Stimulated activated CD4-positive, alpha-beta T cell treated with anti-CD3 and anti-CD28 coated beads, Interleukin-1b, Interleukin-23, amount 100 ng/mL, for 4 hours (primary cell): ENCODE results near the gene GPR62.
"Not testable (repeated sequence)": the region's sequence is repeated elsewhere in the genome, so short reads cannot be mapped to it uniquely, and the experiment has no call there.

Experiments used
- DNase-seq, 2 donors: peaks; one replicate each; pipeline ENCODE4 v3.0.0-alpha.2; 2020; ENCODE audit warnings: low read depth in 2 of 2

GPR62 gene, protein sequence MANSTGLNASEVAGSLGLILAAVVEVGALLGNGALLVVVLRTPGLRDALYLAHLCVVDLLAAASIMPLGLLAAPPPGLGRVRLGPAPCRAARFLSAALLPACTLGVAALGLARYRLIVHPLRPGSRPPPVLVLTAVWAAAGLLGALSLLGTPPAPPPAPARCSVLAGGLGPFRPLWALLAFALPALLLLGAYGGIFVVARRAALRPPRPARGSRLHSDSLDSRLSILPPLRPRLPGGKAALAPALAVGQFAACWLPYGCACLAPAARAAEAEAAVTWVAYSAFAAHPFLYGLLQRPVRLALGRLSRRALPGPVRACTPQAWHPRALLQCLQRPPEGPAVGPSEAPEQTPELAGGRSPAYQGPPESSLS

DNA sequence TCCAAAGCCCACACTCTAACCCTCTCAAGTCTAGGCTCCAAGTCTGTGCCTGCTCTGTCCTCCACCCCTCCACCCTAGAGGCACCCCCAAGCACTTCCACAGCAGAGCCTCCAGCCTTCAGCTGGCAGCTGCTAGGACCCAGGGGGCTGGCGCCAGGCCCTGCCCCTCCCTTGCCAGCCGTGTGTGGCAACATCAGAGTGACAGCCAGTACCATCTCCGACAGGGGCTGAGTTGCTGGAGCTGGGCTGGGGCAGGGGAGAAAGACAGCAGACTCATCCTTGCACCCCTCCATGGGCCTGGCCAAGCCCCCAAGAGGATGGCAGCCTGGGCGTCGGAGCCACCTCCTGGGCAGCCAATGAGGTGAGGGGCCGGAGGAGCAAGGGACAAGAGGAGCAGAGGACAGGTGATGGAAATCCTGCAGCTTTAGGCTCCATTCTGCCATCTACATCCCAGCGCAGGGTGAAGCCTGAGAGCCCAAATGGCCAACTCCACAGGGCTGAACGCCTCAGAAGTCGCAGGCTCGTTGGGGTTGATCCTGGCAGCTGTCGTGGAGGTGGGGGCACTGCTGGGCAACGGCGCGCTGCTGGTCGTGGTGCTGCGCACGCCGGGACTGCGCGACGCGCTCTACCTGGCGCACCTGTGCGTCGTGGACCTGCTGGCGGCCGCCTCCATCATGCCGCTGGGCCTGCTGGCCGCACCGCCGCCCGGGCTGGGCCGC is at the start of gene GPR62:
Gene GPR62 (plus strand): TSS at position 207 of the 718 bp plus-strand sequence. CDS start 272 bp downstream, at position 479.
- no peak for DNase-seq

DNA sequence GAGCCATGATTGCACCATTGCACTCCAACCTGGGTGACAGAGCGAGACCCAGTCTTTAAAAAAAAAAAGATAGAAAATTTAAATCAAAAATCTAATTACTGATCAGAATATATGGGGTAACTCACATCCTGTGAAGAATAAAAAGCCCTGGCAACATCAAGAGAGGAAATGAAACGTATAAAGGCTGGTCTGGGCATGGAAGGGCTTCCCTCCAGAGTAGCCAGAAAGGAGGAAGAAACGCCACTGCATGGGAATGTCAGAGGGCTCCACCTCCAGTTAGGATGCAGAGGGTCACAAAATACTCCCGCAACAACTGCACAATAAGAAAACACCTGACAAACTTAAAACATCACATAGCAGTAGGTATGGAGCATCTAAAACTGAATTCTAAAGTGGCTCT is 47.2 kb upstream of the GPR62 start:
- DNase-seq, result no peak

DNA sequence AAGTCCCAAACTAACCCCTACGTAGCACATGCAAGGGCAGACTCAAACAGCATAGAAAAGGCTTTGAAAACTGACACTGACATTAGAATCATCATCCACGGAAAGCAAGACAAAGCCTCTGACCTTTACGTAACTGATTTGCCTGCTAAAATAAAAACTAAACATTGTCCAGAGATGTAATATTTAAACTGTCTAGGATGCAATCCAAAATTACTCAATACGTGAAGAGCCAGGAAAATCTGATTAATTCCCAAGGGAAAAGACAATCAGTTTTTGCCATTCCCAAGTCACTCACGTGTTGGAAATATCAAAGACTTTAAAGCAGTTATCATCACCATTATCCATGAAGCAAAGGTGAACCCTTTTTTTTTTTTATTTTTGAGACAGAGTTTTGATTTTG is 38.8 kb upstream of the GPR62 start:
- no peak for DNase-seq

DNA sequence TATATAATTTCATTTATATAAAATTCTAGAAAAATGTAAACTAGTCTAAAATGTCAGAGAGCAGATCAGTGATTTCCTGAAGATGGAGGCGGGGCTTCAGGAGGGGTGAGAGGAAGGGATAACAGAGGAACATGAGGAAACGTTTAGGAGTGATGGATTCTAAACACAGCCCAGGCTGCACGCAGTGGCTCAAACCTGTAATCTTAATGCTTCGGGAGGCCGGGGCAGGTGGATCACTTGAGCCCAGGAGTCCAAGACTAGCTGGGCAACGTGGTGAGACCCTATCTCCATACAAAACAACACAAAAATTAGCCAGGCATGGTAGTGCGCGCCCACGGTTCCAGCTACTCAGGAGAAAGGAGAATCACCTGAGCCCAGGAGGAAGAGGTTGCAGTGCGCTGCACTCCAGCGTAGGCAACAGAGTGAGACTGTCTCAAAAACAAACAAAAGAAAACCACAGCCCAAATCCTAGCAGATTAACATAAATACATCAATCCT is 34.1 kb upstream of the GPR62 start:
- no peak for DNase-seq

DNA sequence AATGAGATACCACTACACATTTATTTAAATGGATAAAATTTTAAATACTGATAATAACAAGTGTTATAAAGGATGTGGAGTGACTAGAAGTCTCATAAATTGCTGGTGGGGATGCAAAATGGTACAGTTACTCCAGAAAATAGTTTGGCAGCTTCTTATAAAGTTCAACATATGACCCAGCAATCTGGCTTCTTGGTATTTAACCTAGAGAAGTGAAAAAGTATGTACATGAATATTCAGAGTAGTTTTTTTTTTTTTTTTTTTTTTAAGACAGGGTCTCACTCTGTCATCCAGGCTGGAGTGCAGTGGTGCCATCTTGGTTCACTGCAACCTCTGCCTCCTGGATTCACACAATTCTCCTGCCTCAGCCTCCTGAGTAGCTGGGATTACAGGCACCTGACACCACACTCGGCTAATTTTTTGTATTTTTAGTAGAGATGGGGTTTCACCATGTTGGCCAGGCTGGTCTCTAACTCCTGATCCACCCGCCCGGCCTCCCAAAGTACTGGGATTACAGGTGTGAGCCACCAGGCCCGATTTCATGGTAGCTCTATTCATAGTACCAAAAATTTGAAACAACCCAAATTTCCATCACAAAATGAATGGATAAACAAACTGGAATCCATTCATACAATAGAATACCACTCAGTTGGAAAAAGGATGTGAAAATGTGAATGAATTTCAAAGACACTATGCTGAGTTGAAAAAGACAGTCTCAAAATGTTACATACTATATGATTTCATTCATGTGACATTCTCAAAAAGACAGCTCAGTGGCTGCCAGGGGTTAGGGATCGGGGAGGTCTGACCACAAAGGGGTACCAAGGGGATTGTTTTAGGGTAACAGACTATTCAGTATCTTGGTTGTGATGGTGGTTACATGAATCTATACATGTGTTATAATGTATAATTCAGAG is 27.9 kb upstream of the GPR62 start:
- no peak for DNase-seq

DNA sequence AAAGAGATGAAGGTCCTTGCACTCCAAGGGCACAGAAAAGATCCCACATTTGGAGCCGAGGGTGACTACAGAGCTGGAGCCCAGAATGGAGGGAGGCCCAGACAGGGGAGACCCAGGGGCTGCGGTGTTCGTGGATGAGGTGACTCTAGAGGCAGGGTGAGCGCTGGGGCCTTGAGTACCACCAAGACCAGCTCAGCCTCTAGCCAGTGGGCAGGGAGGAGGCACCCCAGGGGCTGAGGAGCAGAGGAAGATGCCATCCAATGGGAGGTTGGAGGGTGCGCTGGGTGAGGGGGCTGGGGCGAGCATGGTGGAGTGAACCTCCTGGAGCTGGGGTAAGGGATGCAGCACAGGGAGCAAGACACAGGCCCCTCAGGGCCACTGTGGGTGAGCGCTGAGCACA is 26.7 kb upstream of the GPR62 start:
- DNase-seq, result no peak

DNA sequence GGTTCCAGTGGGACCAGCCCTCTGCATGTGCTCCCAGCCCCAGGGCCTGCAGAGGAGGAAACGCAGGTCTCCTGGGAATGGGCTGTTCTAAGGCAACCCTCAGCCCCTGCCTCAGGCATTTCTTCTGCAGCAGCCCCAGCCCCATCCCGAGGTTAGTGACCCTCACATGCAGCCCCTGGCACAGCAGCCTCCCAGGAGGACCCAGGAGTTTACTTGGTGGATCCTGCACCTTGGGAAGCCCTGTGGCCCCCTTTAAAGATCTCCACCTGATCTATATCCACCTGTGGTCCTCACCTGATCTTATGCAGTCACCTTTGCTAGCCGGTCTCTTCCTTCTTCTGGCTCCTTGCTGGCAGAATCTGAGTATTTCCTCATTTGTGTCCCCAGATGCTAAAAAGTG is 26.2 kb upstream of the GPR62 start:
- DNase-seq, result not testable (repeated sequence)

DNA sequence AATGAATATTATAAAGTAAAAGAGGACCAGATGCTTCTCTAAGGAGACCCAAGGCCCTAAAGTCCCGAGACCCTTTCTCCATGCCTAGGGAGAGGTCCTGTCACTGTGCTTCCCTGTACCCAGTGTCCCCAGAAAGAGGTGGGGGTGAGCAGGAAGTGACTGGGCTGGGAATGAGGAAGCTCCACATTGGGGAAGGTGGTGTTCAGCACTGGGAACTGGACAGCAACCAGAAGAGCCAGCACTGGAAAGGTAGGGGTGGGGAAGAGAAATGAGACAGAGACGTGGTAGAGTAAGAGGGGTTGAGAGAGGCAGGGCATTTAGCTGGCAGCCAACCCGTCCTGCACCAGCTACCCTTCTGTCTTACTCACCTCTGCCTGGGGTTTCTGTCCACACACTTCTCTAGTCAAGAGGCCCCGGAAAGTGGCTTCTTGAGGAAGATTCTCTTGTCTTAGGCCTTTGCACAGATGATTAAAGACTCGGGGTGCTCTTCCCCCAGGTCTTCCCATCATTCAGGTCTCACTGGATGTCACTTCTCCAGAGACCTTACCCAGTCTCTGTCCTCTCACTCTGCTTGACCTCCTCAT is 25.7 kb upstream of the GPR62 start:
- DNase-seq, result no peak

DNA sequence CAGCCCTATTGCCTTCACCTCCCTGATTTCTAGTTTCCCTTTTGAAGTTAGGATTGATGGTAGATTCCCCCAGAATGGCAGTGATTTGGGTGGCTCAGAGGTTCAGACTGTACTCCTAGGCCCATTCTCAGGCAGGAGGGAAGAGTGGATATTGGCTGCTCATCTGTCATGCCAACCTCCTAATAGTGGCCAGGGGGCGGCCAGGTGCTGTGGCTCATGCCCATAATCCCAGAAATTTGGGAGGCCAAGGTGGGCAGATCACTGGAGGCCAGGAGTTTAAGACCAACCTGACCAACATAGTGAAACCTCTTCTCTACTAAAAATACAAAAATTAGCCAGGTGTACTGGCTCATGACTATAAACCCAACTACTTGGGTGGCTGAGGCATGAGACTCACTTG is 24.7 kb upstream of the GPR62 start:
- DNase-seq, result no peak

DNA sequence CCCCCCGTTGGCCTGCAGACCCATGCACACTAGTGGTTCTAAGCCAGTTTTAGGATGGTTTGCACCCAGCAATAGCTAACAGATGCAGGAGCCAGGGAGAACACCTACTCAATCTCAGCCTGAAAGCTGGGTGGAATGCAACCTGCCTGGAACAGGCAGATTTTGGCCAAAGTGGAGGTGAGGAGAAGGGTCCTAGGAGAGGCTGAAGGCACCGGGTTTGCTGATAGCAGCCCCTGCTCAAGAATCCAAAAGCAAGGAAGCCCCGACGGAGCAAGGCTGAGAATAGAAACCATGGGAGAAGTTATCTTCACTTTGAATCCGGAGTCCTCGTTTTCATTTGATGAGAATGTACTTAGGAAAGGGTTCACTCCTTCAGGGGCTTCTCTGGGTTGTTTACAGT is 23.4 kb upstream of the GPR62 start:
- no peak for DNase-seq

DNA sequence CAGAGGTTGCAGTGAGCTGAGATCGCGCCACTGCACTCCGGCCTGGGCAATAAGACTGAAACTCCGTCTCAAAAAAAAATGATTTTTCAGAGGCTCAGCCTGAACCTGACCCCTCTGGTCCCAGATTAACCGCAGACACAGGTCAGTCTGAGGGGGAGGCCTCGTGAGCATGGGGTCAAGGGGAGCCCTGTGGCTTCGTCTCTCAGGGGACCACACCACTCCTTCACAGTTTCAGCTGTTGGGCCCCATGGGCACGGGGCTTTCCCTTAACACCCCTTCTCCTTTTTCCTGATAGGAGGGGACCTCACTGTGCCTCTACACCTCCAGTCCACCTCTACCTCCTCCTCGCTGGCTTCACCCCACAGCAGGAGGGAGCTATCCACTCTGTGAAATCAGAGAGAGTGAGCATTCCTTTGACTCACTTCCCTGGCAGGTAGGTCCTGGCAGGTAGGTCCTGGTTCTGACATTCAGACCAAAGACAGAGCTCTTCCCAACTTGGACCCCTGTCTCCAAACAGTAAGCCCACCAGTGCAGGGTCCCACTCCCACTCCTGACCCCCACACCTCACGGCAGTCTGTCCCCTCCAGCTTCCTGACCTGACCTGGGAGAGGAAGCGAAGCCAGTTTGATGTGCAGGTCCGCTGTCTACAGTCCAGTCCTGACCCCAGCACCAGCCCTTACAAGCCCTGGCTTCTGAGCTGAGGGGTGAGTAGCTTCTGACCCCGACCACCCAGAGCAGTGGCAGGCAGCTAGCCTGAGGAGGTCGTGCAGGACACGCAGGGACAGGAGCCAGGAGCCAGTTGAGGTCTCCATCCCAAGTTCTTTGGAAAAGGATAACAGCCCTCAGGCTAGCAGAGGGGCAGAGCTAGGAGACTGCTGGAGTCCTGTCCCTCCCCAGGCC is 22.5 kb upstream of the GPR62 start:
- DNase-seq, result no peak

DNA sequence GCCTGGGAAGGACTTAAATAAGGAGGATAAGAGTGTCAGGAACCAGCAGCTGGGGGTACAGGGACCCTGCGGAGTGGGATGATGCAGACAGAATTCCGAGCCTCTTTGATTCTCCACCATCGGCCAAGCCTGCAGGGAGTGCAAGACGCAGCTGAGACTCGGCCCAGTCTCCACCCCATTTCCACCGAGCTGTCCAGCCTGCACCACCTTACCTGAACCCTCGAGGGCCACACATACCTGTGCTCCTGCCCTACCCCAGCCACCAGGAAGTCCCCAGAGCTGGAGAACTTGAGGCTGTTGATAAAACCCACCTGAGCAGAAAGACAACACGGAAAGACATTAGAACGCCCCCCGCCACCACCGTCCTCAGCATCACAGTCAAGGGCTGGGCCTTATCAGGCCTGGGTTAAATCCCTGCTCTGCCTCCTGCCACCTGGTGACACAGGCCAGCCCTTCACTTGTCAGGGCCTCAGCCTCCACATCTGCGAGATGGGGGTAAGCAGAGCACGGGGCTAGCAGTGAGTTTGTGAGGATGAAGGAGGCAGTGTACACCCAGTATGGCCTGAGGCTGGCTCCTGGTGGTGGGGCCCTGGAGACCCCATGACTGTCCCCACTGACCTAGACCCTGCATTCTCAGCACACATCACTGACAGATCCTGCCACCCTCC is 21.6 kb upstream of the GPR62 start:
- DNase-seq, result no peak

DNA sequence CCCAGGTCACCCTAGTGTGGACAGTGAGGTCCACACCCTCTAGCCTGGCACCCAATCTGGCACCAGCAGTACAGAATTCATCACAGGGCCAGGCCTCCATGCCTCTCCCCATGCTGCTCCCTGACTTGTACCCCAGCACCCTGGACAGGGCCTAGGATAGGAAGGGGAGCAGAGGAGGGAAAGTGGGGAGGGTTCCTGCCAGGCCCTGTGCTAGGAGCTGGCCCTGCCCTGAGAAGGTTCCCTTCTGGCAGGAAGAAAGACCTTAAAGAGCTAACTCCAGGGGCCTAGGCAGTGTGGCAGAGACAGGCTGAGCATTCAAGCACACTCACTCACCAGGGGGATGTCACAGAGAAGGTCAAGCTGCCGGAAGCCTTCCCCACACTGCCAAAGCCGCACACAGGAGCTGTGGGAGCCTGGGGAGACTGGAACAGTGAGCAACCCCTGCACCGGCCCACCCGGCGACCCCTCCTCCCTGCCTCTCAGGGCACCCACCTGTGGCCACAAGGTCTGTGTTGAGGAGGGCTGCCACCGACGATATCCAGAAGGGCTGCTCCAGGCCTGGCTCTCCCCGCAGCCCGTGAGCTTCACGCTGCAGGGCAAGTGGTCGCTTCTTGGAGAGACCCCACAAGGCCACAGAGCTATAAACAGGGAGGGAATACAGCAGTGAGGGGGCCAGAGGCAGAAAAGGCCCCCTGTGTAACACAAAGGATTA is 20.9 kb upstream of the GPR62 start:
- no peak for DNase-seq

DNA sequence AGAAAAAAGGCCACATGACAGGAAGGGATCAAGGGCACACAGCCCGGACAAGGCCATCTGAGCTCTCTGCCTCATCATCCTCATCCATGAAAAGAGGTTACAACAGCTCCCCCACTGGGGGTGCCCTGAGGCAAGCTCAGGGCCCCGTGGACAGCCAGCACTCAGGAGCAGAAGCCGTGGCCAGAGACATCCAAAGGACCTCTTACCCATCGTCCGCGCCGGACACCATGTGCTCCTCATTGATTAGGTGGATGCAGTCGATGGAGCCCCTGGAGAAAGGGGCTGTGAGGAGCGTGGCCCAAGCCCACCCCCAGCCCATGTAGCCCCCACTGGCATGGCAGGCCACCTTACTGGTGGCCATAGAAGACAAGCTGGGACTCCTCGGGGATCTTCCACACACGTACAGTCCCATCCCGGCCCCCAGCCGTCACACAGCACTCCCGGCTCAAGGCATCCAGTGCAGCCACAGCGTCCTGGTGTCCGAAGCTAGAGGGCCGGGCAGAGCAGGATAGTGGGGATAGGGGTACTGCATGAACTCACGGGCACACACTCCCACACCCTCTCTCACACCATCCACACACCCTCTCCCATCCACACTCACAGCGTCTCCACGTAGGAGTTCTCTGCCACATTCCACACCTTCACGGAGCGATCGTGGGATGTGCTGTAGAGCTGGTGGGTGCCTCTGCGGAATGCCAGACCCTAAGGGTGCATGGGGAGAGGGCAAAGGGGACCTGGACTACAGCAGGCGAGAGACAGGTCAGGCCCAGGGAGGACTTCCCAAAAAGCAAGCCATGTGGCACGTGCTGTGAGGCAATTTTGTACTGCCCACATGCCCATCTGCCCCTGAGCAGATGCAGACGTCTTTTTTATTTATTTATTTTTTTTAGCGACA is 19.9 kb upstream of the GPR62 start:
- DNase-seq, result no peak

DNA sequence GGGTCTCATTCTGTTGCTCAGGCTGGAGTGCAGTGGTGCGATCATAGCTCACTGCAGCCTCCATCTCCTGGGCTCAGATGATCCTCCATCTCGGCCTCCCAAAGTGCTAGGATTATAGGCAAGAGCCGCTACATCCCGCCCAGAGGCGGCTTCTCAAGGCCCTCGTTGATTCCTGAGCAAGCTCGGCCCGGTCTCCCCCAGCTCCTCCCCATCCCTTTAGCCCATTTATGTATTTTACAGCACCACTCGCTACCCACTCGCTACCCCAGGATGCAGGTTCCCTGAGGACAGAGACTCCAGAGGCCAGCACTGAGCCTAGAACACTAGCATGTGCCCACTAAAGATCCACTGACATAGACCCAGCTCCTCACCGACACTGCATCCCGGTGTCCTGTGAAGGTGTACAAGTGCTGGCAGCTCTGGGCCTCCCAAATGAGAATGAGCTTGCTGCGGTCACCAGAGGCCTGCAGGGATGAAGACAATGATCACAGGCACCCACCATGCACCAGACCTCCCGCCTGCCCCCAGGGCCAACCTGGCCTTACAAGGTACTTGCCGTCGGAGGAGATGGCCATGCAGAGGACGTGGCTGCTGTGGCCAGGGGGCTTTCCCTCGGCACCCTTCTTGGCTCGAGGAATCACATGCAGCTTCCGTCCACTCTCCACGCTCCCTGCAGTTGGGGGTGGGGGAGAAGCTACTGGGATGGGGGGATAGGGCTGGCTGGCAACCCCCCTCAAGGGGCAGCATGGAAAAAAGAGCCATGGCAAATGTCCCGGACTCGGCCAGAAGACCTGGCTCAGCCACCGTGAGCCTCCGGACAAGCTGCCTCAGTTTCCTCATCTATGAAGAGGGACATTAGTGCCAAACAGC is 19.1 kb upstream of the GPR62 start:
- DNase-seq, result no peak

DNA sequence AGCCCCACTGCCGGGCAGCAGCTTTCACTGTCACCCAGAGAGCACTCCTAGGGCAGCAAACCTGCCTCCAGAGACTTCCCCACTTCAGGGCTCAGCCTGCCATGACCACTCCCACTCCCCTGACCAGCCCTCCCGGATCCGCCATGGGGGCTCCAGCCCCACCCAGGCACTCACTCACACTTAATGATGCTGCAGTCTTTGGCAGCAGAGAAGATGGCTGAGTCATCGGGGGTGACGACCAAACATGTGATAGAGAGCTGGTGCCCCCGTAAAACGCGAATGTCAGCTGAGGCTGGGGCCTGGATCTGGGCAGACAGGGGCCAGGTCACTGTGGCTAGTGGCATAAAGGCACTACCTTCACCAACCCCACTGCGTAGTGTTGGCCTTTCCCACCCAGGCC is 18.2 kb upstream of the GPR62 start:
- no peak for DNase-seq
